H7 (cell line): ENCODE results near the gene SPTB. TPM values are rescaled to one million over a fixed set of nuclear protein-coding genes. Genes with fewer than 3 reads are reported as not detected.
A peak's percentile ranks its signal among the peaks of the same experiment; 100 is the strongest.

Experiments
- DNase-seq: peaks from one replicate; pipeline ENCODE4 v3.0.0; 2012
- H3K27me3 ChIP-seq: 2 replicates; pipeline ENCODE4 v1.6.0; 2011; ENCODE audit warnings: mild to moderate bottlenecking, low read length; ENCODE audit not compliant: control insufficient read depth, insufficient read depth
- H3K36me3 ChIP-seq: replicated peaks from 2 replicates; pipeline ENCODE4 v1.5.1; 2011; ENCODE audit warnings: low read length; ENCODE audit not compliant: control insufficient read depth, insufficient read depth
- H3K4me3 ChIP-seq: 2 replicates; pipeline ENCODE4 v1.5.1; 2011; ENCODE audit warnings: low read depth, mild to moderate bottlenecking, control low read depth, low read length, moderate library complexity; ENCODE audit not compliant: insufficient read depth
- total RNA-seq: library from RNA; depleted of rRNA; stranded (reverse); fragments of >200 nt; shearing (Covaris generic); gene quantifications from 2 replicates; pipeline ENCODE4 v1.2.3, GENCODE V29; 2014

SPTB gene
- total RNA-seq, 1 experiment from 2014 or later: 0.17 TPM

DNA sequence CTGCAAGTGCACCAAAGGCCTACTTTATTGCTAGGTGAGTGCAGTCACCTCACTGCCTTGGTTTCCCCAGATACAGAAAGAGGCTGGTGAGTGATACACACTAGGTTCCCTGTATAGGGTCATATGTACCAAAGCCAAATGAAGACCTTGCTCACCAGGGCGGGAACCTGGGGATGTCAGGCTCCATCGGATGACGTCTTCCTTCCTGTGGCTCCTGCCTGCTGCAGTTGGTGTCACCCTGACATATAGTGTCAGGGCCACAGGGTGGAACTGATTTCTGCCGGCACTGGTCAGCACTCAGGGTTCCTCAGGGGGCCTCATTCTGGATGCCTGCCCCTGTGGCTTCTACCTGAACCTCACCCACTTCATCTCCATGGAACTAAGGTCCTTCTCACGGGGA, 132.4 kb downstream of the SPTB start:
- H3K27me3 ChIP-seq: no peaks in the 10 kb centered on the region
- H3K36me3 ChIP-seq: peaks cover 20% of the 10 kb centered on the region
- no peak for DNase-seq
- no peak overlapping the region for H3K4me3 ChIP-seq

DNA sequence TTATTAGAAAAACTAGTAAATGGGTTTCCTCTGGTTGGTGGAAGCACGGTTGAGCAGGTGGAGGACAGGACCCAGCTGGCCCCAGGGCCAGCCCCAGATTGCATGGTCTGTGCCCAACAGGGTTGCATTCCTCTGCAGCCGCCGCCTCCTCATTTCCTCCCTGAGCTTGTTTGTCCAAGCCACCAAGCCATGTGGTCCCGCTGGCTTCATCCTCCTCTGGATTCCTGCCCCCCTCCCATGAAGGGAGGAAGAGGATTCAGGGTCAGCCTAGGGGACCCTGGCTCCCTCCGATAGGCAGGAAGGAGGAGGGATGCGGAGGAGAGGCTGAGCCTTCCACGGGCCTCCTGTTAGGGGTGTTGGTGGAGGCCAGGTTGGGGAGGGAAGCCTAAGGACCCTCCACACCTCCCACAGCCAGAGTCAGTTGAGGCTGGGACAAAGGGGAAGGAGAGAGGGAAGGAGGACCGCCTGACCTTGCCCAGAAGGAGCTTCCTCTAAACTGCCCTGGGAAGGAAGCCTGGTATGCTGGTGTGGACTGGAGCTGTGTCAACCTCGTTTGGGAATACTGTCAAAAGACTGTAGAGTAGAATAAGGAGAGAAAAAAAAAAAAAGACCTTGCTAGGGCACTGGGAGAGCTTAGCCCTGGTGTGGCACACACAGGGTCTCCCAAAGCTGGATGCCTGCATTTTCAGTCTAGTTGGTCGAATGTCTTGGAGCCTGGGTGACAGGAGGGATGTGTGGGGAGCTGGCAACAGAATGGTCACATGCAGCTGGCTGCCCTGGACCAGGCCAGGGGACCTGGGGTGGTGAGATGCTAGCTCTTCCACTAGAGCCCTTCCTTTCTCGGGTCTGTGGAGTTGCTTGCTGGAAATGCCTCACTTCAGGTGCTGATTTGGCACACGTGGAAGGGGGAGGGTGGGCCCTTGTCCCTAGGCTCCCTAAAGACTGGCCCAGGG, 133.1 kb downstream of the SPTB start:
- Histone ChIP-seq H3K4me3 (no peak overlapping the region), H3K36me3 (peaks cover 24% of the 10 kb centered on the region), H3K27me3 (no peaks in the 10 kb centered on the region)
- no peak for DNase-seq

DNA sequence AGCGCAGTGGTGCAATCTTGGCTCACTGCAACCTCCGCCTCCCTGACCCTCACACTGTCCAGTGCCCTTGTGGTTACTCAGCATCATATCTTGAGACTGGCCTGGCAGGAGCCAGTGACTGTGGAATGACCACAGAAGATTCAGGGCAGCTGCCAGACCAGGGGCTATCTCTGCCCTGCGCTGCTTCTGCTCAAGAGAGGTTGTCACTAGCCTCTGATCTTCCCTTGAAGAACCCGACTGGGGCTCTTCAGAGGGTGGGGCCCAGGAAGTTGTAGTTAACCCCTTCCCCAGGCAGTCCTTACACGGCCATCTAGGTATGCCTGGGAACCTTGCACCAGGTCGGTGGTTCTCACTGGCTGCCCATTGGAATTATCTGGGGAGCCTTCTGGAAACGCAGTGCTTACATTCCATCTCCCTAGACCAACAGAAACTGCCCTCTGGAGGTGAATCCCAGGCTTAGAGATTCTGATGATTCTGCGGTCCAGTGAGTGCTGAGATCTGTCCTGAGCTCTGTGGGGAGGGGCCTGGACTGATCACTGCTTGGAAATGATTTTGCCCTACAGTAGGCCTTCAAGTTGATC, 134.1 kb downstream of the SPTB start:
- DNase-seq: no peak

DNA sequence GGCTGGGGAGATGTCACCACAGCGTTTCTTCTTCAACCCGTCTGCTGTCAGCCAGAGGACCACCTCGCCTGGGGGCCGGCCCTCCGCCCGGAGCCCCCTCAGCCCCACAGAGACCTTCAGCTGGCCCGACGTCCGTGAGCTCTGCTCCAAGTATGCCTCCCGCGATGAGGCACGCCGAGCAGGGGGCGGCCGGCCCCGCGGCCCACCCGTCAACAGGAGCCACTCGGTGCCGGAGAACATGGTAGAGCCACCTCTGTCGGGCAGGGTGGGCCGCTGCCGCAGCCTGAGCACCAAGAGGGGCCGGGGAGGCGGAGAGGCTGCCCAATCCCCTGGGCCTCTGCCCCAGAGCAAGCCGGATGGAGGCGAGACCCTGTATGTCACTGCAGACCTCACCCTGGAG, 136.6 kb downstream of the SPTB start:
- H3K36me3 ChIP-seq: peaks cover 47% of the 10 kb centered on the region
- H3K4me3 ChIP-seq: no peak overlapping the region
- no peak for DNase-seq
- no peaks in the 10 kb centered on the region for H3K27me3 ChIP-seq

More for the DNA sequence above, 134.1 kb downstream of the SPTB start:
- Histone ChIP-seq H3K36me3 (peaks cover 33% of the 10 kb centered on the region), H3K27me3 (no peaks in the 10 kb centered on the region), H3K4me3 (no peak overlapping the region)

DNA sequence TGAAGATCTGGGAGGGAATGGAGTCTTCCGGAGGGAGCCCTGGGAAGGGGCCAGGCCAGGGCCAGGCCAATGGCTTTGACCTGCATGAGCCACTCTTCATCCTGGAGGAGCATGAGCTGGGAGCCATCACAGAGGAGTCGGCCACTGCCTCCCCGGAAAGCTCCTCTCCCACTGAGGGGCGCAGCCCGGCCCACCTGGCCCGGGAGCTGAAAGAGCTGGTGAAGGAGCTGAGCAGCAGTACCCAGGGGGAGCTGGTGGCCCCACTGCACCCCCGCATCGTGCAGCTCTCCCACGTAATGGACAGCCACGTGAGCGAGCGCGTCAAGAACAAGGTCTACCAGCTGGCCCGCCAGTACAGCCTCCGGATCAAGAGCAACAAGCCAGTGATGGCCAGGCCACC, 137.7 kb downstream of the SPTB start:
- DNase-seq: no peak
- H3K36me3 ChIP-seq: peaks cover 43% of the 10 kb centered on the region
- H3K4me3 ChIP-seq: no peak overlapping the region
- H3K27me3 ChIP-seq: no peaks in the 10 kb centered on the region

DNA sequence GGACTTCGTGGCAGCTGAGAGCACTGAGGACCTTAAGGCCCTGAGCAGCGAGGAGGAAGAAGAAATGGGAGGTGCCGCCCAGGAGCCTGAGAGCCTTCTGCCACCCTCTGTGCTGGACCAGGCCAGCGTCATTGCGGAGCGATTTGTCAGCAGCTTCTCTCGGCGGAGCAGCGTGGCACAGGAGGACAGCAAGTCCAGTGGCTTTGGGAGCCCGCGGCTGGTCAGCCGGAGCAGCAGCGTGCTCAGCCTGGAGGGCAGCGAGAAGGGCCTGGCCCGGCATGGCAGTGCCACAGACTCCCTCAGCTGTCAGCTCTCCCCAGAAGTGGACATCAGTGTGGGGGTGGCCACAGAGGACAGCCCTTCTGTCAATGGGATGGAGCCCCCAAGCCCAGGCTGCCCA, 138.5 kb downstream of the SPTB start:
- Histone ChIP-seq H3K27me3 (no peaks in the 10 kb centered on the region), H3K36me3 (peaks cover 41% of the 10 kb centered on the region), H3K4me3 (no peak overlapping the region)
- DNase-seq: no peak

DNA sequence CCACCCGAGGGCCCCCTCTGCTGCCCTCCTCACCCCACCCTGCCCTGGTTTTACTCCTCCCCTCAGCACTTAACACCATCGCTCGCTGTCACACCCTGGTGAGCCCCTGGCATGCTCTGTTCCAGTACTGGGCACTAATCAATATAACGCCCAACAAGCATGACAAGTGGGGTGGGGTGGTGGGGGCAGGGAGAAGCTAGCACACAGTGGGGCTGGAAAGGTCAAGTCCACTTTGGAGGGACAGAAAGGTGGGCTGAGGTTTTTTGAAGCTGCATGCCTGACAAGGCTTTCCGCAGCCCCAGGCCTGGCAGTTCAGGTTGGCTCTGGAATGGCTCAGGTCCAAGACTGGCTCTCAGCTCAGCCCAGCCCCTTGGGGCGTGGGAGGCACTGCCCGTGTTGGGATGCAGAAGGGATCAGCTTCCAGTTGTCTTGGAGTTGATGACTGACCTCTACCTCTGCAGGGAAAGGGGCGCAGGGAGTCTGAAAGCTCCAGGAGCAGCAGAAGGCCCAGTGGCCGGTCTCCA, 141.4 kb downstream of the SPTB start:
- no peak for DNase-seq
- Histone ChIP-seq H3K4me3 (no peak overlapping the region), H3K36me3 (peaks cover 31% of the 10 kb centered on the region), H3K27me3 (no peaks in the 10 kb centered on the region)

DNA sequence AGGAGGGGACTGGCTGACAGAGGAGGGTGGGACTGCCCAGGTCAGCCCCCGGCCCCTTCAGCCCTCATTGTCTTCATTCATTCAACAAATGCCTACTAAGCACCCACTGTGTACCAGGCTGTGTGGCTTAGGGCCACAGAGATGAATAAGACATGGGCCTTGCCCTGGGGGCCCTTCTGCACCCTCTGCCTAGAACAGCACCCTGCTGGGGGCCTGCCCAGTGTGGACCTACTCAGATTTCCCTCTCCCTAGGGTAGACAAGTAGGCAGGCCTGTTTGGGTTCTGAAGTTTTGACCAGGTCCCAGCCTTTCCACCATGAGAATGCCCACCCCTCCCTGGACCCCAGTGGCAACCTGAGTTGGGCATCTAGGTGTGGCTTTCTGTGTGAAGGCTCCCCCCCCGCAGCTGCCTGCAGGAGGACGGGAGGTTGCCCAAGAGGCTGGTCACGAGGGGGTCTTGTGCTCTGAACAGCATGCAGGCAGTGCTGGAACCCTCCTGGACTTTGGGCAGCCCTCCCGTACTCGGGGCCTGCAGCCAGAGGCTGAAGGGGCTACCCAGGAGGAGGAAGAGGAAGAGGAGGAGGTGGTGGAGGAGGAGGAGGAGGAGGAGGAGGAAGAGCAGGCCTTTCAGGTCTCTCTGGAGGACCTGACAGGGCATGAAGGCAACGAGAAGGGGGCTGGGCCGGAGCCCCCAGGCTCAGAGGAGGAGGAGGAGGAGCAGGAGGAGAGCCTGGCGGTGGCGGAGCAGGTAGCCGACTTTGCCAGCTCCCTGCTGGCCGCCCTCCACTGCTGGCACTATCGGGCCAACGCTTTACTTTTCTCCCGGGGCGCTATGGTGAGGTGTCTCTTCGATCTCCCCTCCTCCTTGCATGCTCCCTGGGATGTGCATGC, 142.1 kb downstream of the SPTB start:
- H3K27me3 ChIP-seq: no peaks in the 10 kb centered on the region
- H3K36me3 ChIP-seq: peaks cover 32% of the 10 kb centered on the region
- no peak for DNase-seq
- H3K4me3 ChIP-seq: no peak overlapping the region

DNA sequence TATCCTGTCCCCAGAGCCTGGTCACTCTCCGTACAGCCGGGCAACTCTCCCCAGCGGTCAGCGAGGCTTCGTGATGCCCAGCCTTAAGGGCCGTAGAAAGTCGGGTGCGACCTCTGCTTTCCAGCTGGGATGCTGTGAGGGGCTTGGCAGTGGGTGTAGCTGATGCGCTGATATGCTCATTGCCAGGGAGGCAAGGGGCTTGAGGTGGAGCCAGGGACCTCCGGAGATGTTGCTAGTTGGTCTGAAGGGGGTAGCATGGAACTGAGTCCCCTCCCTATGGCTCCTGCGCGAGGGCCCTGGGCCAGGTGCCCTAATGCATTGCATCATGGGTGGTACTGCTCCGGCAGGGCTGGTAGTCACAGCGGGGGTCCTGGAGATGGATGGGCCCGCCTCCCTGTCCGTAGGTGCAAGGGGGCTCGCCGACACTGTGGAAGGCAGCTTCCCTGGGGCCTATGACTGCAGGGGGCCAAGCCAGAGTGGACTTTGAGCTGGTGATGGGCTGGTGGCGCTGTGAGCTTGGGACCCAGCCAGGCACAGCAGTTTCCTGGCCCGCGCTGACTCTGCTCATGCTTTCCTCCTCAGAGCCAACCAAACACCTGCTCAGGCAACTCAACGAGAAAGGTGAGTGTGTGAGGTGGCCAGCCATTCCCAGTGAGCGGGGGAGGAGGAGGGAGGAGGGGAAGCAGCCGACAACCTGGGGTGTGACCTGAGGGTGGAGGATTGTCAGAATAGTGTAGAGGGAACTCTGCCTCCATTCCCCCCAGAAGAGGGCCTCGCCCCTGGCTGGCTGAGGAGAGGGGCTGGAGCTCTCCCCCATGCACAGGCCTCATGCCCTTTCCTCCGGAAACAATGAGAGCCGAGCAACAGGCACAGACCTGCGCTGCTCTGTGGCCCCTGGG, 143.2 kb downstream of the SPTB start:
- no peak overlapping the region for H3K4me3 ChIP-seq
- peak; percentile 81 for DNase-seq
- no peaks in the 10 kb centered on the region for H3K27me3 ChIP-seq
- peaks cover 34% of the 10 kb centered on the region for H3K36me3 ChIP-seq

DNA sequence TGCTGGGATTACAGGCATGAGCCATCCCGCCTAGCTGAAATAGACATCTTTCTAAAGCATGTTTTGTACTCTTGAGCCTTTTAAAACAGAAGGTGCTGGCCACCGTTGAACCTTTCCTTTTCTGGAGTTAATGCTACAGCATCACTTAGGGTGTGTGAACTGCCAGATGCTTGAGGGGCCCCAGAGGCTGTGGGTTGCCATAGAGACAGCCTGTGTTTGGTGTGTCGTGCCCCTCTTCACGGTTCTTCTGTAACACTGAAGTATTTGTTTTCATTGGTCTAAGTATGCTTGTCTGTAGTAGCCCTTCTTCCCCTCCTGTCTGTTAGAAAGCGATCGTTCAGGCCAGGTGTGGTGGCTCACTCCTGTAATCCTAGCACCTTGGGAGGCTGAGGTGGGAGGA, 144.7 kb downstream of the SPTB start:
- no peak overlapping the region for H3K4me3 ChIP-seq
- no peak for DNase-seq
- peaks cover 26% of the 10 kb centered on the region for H3K36me3 ChIP-seq
- H3K27me3 ChIP-seq: no peaks in the 10 kb centered on the region

DNA sequence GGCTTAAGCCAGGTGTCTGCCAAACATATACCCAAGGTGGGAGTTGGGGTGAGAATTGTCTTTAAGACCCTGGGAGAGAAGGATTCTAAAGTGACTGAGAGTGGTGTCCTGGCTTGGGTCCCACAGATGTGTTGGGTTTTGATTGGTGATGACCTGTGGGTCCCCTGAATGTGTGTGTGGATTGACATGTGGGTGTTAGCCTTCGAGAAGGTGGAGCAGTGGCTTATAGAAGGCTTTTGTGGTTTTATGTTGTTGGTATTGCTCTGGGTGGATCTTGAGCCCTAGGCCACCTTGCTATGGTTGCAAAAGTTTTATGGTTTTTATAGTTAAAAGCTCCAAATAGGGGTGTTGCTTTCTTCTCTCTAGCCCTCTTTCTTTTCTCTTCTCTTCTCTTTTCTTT, 145.8 kb downstream of the SPTB start:
- H3K4me3 ChIP-seq: no peak overlapping the region
- DNase-seq: no peak
- H3K27me3 ChIP-seq: no peaks in the 10 kb centered on the region
- H3K36me3 ChIP-seq: peaks cover 23% of the 10 kb centered on the region

DNA sequence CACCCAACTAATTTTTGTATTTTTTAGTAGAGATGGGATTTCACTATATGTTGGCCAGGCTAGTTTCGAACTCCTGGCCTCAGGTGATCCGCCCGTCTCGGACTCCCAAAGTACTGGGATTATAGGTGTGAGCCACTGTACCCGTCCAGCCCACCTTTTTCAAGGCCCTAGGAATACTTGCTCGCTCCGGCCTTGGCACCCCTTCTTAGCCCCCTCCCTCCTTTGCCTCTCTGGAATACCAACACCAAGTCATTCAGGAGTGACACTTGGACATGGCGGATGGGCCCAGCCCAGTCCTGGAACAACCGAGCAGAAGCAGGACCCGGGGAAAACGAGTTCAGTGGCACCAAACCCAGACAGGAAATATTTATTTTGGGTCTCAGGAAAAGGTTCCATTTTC, 146.4 kb downstream of the SPTB start:
- Histone ChIP-seq H3K27me3 (no peaks in the 10 kb centered on the region), H3K4me3 (no peak overlapping the region), H3K36me3 (peaks cover 22% of the 10 kb centered on the region)
- no peak for DNase-seq

DNA sequence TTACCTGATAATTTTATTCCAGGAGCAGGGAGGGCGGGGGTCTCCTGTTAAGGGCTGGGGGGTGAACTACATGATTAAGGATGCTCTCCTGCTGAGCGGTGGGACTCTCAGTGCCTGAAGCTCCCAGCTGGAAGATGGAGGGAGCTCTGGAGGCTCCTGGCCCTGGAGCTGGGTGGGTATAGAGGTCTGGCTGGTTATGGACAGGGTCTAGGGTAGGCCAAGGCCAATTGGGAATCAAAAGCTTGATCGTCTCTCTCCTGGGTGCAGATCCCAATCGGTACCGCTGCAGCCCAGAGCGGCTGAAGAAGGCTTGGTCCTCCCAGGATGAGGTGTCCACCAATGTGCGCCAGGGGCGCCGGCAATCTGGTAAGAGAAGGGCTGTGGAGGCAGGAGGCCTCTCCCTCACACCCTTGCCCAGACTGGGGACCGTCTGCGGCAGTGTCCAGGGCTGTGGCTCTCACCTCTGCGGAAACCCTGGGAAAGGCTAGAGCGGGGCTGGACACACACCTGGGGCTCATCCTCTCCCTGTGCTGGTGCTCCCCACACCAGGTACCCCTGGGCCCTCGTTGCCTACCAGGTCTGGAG, 147.1 kb downstream of the SPTB start:
- peaks cover 26% of the 10 kb centered on the region for H3K36me3 ChIP-seq
- H3K4me3 ChIP-seq: no peak overlapping the region
- no peaks in the 10 kb centered on the region for H3K27me3 ChIP-seq
- DNase-seq: no peak
